ENCODE data around the gene TAGLN2.

Gene TAGLN2

DNA sequence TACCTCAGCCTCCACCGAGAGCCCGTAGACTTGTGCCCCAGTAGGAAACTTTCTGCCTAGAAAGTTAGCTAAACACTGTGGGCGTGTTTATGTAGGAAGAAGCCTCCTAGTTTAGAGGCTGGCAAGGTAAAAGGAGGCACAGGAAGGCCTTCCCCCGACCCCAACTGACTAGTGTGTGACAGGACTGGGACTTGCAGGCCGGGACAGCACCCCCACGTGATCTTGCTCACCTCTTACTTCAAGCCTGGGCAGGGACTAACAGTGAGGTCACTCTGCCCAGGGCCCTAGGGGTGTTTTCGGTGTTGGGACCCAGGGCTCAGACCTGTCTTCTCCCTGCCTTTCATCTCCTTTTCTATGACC lies 392 bp upstream of the TAGLN2 start:
- TF ChIP-seq ZNF274 (IDR thresholded peaks at IDR 0.05; ENCODE audit: low read depth, low read length), result no peak

DNA sequence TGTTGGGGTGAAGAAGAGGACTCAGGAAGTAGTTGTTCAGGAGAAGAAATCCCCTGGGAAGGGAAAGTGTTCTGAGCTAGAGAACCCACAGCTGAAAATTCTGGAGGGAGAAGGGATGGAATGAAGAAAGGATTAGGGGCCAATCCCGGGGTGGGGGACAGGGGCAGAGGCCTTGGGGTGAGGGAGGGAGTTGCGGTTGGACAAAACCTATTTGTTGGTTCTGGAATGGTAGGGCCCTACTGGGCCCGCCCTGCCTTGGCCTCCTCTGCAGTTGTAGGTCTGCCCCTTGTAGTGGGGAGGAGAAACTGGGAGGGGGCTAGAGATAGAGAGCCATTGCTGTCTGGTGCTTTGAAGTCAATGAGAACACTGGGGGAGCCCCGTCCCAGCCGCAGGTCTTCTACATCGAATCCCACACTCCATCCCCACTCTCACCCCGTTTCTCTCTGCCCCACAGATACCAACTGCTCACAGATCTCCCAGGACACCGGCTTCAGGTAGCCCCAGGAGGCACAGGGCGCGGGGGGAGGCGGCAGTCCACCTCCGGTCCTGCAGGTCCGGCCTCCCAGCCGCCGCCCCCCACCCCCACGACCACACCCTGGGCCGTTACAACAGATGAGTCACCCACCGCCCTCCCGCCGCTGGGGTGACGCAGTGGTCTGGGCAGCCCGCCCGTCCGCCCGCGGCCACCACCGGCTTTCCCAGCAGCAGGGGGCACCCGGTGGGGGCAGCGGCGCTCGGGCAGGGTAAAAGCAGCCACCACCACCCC lies 1.1 kb downstream of the TAGLN2 start:
- peak overlapping the region; percentile 82 for H3K4me3 ChIP-seq (ENCODE audit: low read length)
- TF ChIP-seq ZNF274 (IDR thresholded peaks at IDR 0.05; ENCODE audit: low read depth, low read length), result no peak

More for the DNA sequence above, 392 bp upstream of the TAGLN2 start:
- H3K4me3 ChIP-seq (ENCODE audit: low read length), result peak overlapping the region; percentile 82; the same call in 1 of the 2 replicates

- TF ChIP-seq ZNF274 (IDR thresholded peaks at IDR 0.05; ENCODE audit: low read depth, low read length), result no peak
- H3K4me3 ChIP-seq (ENCODE audit: low read length), result peak overlapping the region; percentile 82
These were observed 1.9 kb downstream of the TAGLN2 start for GRCh38 chr1:159923203-159924024.

GRCh38 chr1:159922511-159923202 lies 2.6 kb downstream of the TAGLN2 start:
- peak overlapping the region; percentile 82; the same call in 1 of the 2 replicates for H3K4me3 ChIP-seq (ENCODE audit: low read length)
- TF ChIP-seq ZNF274 (IDR thresholded peaks at IDR 0.05; ENCODE audit: low read depth, low read length), result no peak

GRCh38 chr1:159921700-159922504 lies 3.4 kb downstream of the TAGLN2 start:
- peak overlapping the region; percentile 82; the same call in 1 of the 2 replicates for H3K4me3 ChIP-seq (ENCODE audit: low read length)
- TF ChIP-seq ZNF274 (IDR thresholded peaks at IDR 0.05; ENCODE audit: low read depth, low read length), result no peak

DNA sequence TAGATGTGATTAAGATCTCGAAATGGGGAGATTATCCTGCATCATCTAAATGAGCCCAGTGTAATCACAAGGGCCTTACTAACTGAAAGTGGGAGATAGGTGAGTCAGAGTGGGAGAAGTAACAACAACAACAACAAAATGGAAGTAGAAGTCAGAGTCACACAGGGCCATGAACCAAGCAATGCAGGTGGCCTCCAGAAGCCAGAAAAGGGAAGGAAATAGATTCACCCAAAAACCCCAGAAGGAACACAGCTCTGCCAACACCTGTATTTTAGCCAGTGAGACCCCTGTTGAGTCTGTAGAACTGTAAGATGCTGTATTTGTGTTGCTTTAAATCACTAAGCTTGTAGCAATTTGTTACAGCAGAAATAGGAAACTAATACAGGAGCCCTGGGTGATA lies 4.1 kb downstream of the TAGLN2 start:
- peak overlapping the region; percentile 82; the same call in 1 of the 2 replicates for H3K4me3 ChIP-seq (ENCODE audit: low read length)
- TF ChIP-seq ZNF274 (IDR thresholded peaks at IDR 0.05; ENCODE audit: low read depth, low read length), result no peak

- no peak overlapping the region for H3K4me3 ChIP-seq (ENCODE audit: low read length)
- no peak for TF ChIP-seq ZNF274 (IDR thresholded peaks at IDR 0.05; ENCODE audit: low read depth, low read length)
These were observed 4.7 kb downstream of the TAGLN2 start for GRCh38 chr1:159920651-159921050.

GRCh38 chr1:159920202-159920601 lies 5.1 kb downstream of the TAGLN2 start:
- no peak overlapping the region for H3K4me3 ChIP-seq (ENCODE audit: low read length)
- no peak for TF ChIP-seq ZNF274 (IDR thresholded peaks at IDR 0.05; ENCODE audit: low read depth, low read length)

DNA sequence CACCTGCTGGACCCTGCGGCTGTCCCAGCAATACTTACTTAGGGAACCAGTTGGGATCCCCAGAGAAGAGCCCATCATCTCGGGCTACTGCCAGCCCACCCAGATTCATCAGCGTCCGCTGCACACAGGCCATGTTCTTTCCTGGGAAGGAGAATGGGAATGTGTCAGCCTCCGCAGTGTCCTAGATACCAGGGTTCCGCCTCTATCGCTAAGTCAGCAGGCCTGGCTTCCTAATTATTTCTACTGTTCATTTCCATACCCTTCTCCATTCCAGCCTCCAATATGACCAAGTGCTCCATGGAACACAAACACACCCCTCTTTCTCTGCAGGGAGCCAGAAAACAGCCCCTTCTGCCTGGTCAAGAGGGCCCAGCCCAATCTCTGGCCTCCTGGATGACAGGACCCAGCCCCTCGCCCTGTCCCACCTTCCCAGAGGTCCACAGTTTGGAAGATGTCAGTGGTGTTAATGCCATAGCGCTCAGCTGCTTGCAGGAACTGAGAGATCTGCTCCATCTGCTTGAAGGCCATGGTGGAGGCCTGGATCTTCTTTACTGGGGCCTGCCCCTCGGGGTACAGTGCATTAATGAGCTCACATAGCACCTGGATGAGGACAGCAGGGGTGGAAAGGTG lies 6.0 kb downstream of the TAGLN2 start:
- no peak for TF ChIP-seq ZNF274 (IDR thresholded peaks at IDR 0.05; ENCODE audit: low read depth, low read length)
- no peak overlapping the region for H3K4me3 ChIP-seq (ENCODE audit: low read length)

GRCh38 chr1:159918352-159919200 lies 6.7 kb downstream of the TAGLN2 start:
- H3K4me3 ChIP-seq (ENCODE audit: low read length), result no peak overlapping the region
- no peak for TF ChIP-seq ZNF274 (IDR thresholded peaks at IDR 0.05; ENCODE audit: low read depth, low read length)

GRCh38 chr1:159917533-159918351 lies 7.6 kb downstream of the TAGLN2 start:
- TF ChIP-seq ZNF274 (IDR thresholded peaks at IDR 0.05; ENCODE audit: low read depth, low read length), result no peak
- no peak overlapping the region for H3K4me3 ChIP-seq (ENCODE audit: low read length)

Measured in GM08714 (cell line).